GM23338 (cell line): ENCODE results near the gene C1R. TPM values are rescaled to one million over a fixed set of nuclear protein-coding genes. Genes with fewer than 3 reads are reported as not detected.
A peak's percentile ranks its signal among the peaks of the same experiment; 100 is the strongest.

Experiments
- ATAC-seq: fragments of 200-7000 bp; cut with Tn5 transposase; 3 replicates; pipeline ENCODE4 v1.9.1; 2020
- DNase-seq: peaks from one replicate; pipeline ENCODE4 v3.0.0-alpha.2; 2015; ENCODE audit warnings: low spot score
- H2AFZ ChIP-seq: fragments of 200-600 bp; sonication (generic); 2 replicates; pipeline ENCODE4 v1.8.0; 2016; ENCODE audit warnings: antibody characterized with exemption, mild to moderate bottlenecking, moderate library complexity
- H3F3A ChIP-seq: fragments of 200-600 bp; sonication (generic); replicated peaks from 2 replicates; pipeline ENCODE4 v1.8.0; 2017; ENCODE audit warnings: antibody characterized with exemption, mixed run types, low read depth
- H3K27ac ChIP-seq: fragments of 200-600 bp; sonication (generic); 2 replicates; pipeline ENCODE4 v1.6.1; 2016; ENCODE audit warnings: low read depth
- H3K27me3 ChIP-seq: fragments of 200-600 bp; sonication (generic); 2 replicates; pipeline ENCODE4 v1.8.0; 2016; ENCODE audit warnings: mild to moderate bottlenecking, mixed run types, moderate library complexity; ENCODE audit not compliant: insufficient read depth
- H3K36me3 ChIP-seq: fragments of 200-600 bp; sonication (generic); 2 replicates; pipeline ENCODE4 v1.8.0; 2016; ENCODE audit warnings: mild to moderate bottlenecking; ENCODE audit not compliant: insufficient read depth
- H3K4me1 ChIP-seq: fragments of 200-600 bp; sonication (generic); 2 replicates; pipeline ENCODE4 v1.8.0; 2016; ENCODE audit warnings: mild to moderate bottlenecking, moderate library complexity; ENCODE audit not compliant: insufficient read depth
- H3K4me2 ChIP-seq: fragments of 200-600 bp; sonication (generic); 2 replicates; pipeline ENCODE4 v1.7.1; 2017; ENCODE audit warnings: mixed run types
- H3K4me3 ChIP-seq: fragments of 200-600 bp; sonication (generic); 2 replicates; pipeline ENCODE4 v1.6.1; 2016; ENCODE audit warnings: mixed run types
- H3K79me2 ChIP-seq: fragments of 200-600 bp; sonication (generic); replicated peaks from 2 replicates; pipeline ENCODE4 v1.8.0; 2017; ENCODE audit warnings: mild to moderate bottlenecking; ENCODE audit not compliant: insufficient read depth
- H3K9me2 ChIP-seq: fragments of 200-600 bp; sonication (generic); 2 replicates; pipeline ENCODE4 v1.8.0; 2017; ENCODE audit not compliant: insufficient read depth
- H4K20me1 ChIP-seq: fragments of 200-600 bp; sonication (generic); replicated peaks from 2 replicates; pipeline ENCODE4 v1.8.0; 2017; ENCODE audit warnings: mild to moderate bottlenecking; ENCODE audit not compliant: insufficient read depth
- H3K27ac Mint-ChIP-seq: 2 replicates; pipeline ENCODE4 v1.8.0; 2020; ENCODE audit warnings: inconsistent platforms, mild to moderate bottlenecking, moderate library complexity, mixed read lengths
- H3K27me3 Mint-ChIP-seq: 3 replicates; pipeline ENCODE4 v1.8.0; 2022; ENCODE audit warnings: low read depth, mild to moderate bottlenecking, moderate library complexity, mixed read lengths, inconsistent platforms; ENCODE audit not compliant: insufficient read depth, poor library complexity
- H3K36me3 Mint-ChIP-seq: 3 replicates; pipeline ENCODE4 v1.8.0; 2021; ENCODE audit warnings: low read depth, mild to moderate bottlenecking, inconsistent platforms, moderate library complexity, mixed read lengths
- H3K4me1 Mint-ChIP-seq: 3 replicates; pipeline ENCODE4 v1.8.0; 2020; ENCODE audit warnings: mild to moderate bottlenecking, inconsistent platforms, mixed read lengths
- H3K4me3 Mint-ChIP-seq: 3 replicates; pipeline ENCODE4 v1.8.0; 2021; ENCODE audit warnings: moderate library complexity, mild to moderate bottlenecking, inconsistent platforms, mixed read lengths
- H3K9me3 Mint-ChIP-seq: 3 replicates; pipeline ENCODE4 v1.8.0; 2020; ENCODE audit warnings: moderate library complexity, mild to moderate bottlenecking, inconsistent platforms, mixed read lengths
- CREB1 ChIP-seq: fragments of 250-450 bp; sonication (Bioruptor Pico); IDR thresholded peaks from 2 replicates; pipeline ENCODE4 v1.5.0; 2020; ENCODE audit warnings: low read depth, mild to moderate bottlenecking, moderate library complexity
- EZH2 ChIP-seq: fragments of 200-600 bp; sonication (generic); IDR thresholded peaks from one replicate; pipeline ENCODE4 v1.8.0; 2017; ENCODE audit warnings: antibody characterized with exemption, mild to moderate bottlenecking, low read depth; ENCODE audit not compliant: unreplicated experiment
- EZH2phosphoT487 ChIP-seq: fragments of 200-600 bp; sonication (generic); IDR thresholded peaks from one replicate; pipeline ENCODE4 v1.8.1; 2018; ENCODE audit warnings: antibody characterized with exemption; ENCODE audit not compliant: unreplicated experiment
- JUNB ChIP-seq: IDR thresholded peaks from one replicate; pipeline ENCODE4 v1.6.1; 2016; ENCODE audit warnings: antibody characterized with exemption; ENCODE audit not compliant: unreplicated experiment
- NANOG ChIP-seq: IDR thresholded peaks from 2 replicates; pipeline ENCODE4 v1.6.1; 2016; ENCODE audit warnings: antibody characterized with exemption, borderline replicate concordance
- REST ChIP-seq: IDR thresholded peaks from one replicate; pipeline ENCODE4 v1.6.1; 2018; ENCODE audit warnings: antibody characterized with exemption; ENCODE audit not compliant: unreplicated experiment
- polyA plus RNA-seq: library from polyadenylated mRNA; unstranded; fragments of >200 nt; fragmentation: Nextera tagmentation; extraction: Ambion mirVana; gene quantifications from 2 replicates; pipeline ENCODE4 v1.2.1, GENCODE V29; 2016
- total RNA-seq: library from RNA; depleted of rRNA; stranded (reverse); fragments of >200 nt; shearing (Covaris generic); gene quantifications from 2 replicates; pipeline ENCODE4 v1.2.3, GENCODE V29; 2014
- TF ChIP-seq, protein P1 (sequence below): IDR thresholded peaks from 2 replicates; pipeline ENCODE4 v1.6.1; 2016; ENCODE audit warnings: antibody characterized with exemption
- TF ChIP-seq, protein P2 (sequence below), 2 experiments: fragments of 200-600 bp in 1 of 2; sonication (generic) in 1 of 2; conservative IDR thresholded peaks; 2 replicates each; pipeline versions ENCODE4 v1.5.1 to v1.6.1; 2016 to 2017; ENCODE audit warnings: antibody characterized with exemption in 2 of 2, low read depth in 2 of 2, mild to moderate bottlenecking in 2 of 2, moderate library complexity in 1 of 2

The C1R gene
- total and polyA plus RNA-seq, 2 experiments from 2014 or later, result 6.4 to 8.8 TPM

GRCh38 chr12:7130701-7131501 is 38.7 kb upstream of the C1R start:
- Histone ChIP-seq H3K4me3 (peak overlapping the region; percentile 97), H3K4me2 (peak overlapping the region; percentile 100), H3K36me3 (no peaks in the 10 kb centered on the region), H3F3A (0 out of 2 replicates have a peak, but pooled peaks cover 4% of the 10 kb centered on the region), H2AFZ (peak overlapping the region; percentile 95), H3K27ac (no peak overlapping the region), H3K27me3 (no peaks in the 10 kb centered on the region), H3K4me1 (peaks cover 16% of the 10 kb centered on the region), H3K79me2 (no peaks in the 10 kb centered on the region), H3K9me2 (0 out of 2 replicates have a peak, but pooled peaks cover 5% of the 10 kb centered on the region), H4K20me1 (no peaks in the 10 kb centered on the region; the same call in 1 of the 2 replicates)
- H3K9me3 Mint-ChIP-seq, result no peaks in the 10 kb centered on the region; the same call in 2 of the 3 replicates
- H3K27me3 Mint-ChIP-seq, result peaks cover 19% of the 10 kb centered on the region
- H3K4me1 Mint-ChIP-seq, result peaks cover 28% of the 10 kb centered on the region
- no peak overlapping the region for H3K27ac Mint-ChIP-seq
- peak; percentile 78 for DNase-seq
- peak overlapping the region; percentile 88 for H3K4me3 Mint-ChIP-seq
- no peak for TF ChIP-seq EZH2
- TF ChIP-seq, protein P1, sequence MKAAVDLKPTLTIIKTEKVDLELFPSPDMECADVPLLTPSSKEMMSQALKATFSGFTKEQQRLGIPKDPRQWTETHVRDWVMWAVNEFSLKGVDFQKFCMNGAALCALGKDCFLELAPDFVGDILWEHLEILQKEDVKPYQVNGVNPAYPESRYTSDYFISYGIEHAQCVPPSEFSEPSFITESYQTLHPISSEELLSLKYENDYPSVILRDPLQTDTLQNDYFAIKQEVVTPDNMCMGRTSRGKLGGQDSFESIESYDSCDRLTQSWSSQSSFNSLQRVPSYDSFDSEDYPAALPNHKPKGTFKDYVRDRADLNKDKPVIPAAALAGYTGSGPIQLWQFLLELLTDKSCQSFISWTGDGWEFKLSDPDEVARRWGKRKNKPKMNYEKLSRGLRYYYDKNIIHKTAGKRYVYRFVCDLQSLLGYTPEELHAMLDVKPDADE, result no peak
- TF ChIP-seq, protein P2, sequence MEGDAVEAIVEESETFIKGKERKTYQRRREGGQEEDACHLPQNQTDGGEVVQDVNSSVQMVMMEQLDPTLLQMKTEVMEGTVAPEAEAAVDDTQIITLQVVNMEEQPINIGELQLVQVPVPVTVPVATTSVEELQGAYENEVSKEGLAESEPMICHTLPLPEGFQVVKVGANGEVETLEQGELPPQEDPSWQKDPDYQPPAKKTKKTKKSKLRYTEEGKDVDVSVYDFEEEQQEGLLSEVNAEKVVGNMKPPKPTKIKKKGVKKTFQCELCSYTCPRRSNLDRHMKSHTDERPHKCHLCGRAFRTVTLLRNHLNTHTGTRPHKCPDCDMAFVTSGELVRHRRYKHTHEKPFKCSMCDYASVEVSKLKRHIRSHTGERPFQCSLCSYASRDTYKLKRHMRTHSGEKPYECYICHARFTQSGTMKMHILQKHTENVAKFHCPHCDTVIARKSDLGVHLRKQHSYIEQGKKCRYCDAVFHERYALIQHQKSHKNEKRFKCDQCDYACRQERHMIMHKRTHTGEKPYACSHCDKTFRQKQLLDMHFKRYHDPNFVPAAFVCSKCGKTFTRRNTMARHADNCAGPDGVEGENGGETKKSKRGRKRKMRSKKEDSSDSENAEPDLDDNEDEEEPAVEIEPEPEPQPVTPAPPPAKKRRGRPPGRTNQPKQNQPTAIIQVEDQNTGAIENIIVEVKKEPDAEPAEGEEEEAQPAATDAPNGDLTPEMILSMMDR (conservative IDR thresholded peaks at IDR 0.05; ENCODE audit: low read depth in 2 of 2), result no peak
- TF ChIP-seq JUNB, result no peak
- no peak for TF ChIP-seq REST
- TF ChIP-seq NANOG, result no peak
- no peak for TF ChIP-seq EZH2phosphoT487
- no peak for TF ChIP-seq CREB1 (CRISPR knock-in tag)
- peaks cover 12% of the 10 kb centered on the region for H3K36me3 Mint-ChIP-seq
- ATAC-seq, result peak; percentile 73
